ENCODE results near the gene STRIP2.
"Not testable (repeated sequence)": the region's sequence is repeated elsewhere in the genome, so short reads cannot be mapped to it uniquely, and the experiment has no call there.

The STRIP2 gene

DNA sequence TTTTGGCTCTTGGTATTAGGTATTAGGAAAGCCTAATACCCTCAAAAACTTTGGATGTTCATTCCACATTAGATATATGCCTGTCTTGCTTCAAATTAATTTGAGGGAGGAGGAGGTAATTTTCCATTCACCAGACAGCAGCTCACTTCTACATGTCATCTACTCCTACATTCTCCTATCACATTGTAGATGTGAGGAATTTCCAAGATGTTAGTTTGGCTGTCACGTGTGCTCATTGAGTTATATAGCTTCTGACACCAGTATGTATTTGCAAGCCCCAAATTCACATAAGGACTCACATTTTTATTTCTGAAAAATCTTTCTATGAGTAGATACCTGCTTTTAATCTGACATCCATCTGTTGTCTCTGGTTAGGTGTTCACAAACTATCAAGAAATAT, 45.6 kb downstream of the STRIP2 start:
- in situ Hi-C loops (cut with MboI; ENCODE audit: low pct_unique_long_range_greater_than_20kb, low sequenced_read_pairs) = no loop called here
- DNase-seq = no peak

GRCh38 chr7:129480674-129481363, 46.6 kb downstream of the STRIP2 start:
- no peak for DNase-seq
- in situ Hi-C loops (cut with MboI; ENCODE audit: low pct_unique_long_range_greater_than_20kb, low sequenced_read_pairs) = no loop called here

GRCh38 chr7:129481376-129481775, 47.1 kb downstream of the STRIP2 start:
- in situ Hi-C loops (cut with MboI; ENCODE audit: low pct_unique_long_range_greater_than_20kb, low sequenced_read_pairs); DNase-seq: not testable (repeated sequence)

- no peak for DNase-seq
- in situ Hi-C loops (cut with MboI; ENCODE audit: low pct_unique_long_range_greater_than_20kb, low sequenced_read_pairs) = no loop called here
Observed at GRCh38 chr7:129482781-129483180, 48.5 kb downstream of the STRIP2 start.

DNA sequence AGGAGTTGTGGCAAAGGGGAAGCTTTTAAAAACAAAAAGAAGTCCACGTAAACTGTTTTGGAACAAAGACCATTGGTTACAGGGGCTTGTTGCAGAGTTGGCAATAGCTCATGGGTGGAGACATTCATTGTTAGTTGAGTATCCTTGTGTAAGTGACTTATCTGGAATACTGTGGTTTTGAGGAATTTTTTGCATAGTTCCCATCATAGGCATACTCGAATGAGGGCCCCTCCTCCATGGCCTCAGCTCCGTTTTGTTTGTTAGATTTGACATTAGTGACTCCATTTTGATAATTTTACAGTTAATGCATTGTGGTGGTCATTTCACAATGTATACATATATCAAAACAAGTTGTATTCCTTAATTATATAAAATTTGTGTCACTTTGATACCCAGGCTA, 55.3 kb downstream of the STRIP2 start:
- in situ Hi-C loops (cut with MboI; ENCODE audit: low pct_unique_long_range_greater_than_20kb, low sequenced_read_pairs) = no loop called here
- DNase-seq = no peak

GRCh38 chr7:129492391-129492790, 58.2 kb downstream of the STRIP2 start:
- in situ Hi-C loops (cut with MboI; ENCODE audit: low pct_unique_long_range_greater_than_20kb, low sequenced_read_pairs) = no loop called here

DNA sequence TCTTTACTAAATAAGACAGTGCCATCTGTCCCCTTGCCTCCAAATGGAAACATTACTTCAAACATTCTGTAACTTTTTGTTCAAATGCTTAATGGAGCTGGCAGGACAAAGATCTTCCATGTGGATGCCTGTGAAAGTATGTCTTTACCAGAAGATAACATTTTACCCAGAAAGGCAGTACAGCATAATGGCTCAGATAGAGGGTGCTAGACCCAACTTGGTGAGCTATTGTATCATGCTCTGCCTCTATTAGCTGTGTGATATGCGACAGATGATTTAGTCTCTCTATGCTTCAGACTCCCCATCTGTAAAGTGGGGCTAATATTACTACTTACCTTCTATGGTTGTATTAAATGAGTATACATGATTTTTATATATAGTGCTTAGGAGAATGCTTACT, 59.3 kb downstream of the STRIP2 start:
- no peak for DNase-seq
- in situ Hi-C loops (cut with MboI; ENCODE audit: low pct_unique_long_range_greater_than_20kb, low sequenced_read_pairs) = no loop called here

More at GRCh38 chr7:129492391-129492790, 58.2 kb downstream of the STRIP2 start:
- no peak for DNase-seq

- in situ Hi-C loops (cut with MboI; ENCODE audit: low pct_unique_long_range_greater_than_20kb, low sequenced_read_pairs) = no loop called here
- DNase-seq = no peak
Observed at GRCh38 chr7:129494041-129494440, 59.8 kb downstream of the STRIP2 start.

DNA sequence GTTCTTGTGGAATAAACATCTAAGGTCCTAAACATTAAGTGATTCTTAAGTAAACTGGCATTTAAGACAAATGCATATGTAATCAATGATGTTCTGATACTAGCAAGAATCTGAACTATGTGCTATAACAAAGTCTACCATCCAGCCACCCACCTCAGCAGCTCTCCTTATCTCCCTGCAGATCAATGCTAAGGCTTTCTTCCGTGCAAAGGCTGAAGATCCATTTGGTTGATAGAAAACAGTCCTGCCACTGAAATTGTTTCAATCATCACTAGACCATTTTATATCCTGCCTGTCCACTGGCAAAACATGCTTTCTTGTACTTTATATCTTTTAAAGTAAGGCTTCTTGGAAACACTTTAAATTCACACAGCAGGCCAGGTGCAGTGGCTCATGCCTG, 61.8 kb downstream of the STRIP2 start:
- in situ Hi-C loops (cut with MboI; ENCODE audit: low pct_unique_long_range_greater_than_20kb, low sequenced_read_pairs) = no loop called here
- DNase-seq = peak; percentile 84

- in situ Hi-C loops (cut with MboI; ENCODE audit: low pct_unique_long_range_greater_than_20kb, low sequenced_read_pairs) = no loop called here
Observed at GRCh38 chr7:129496653-129497052, 62.4 kb downstream of the STRIP2 start.

GRCh38 chr7:129497156-129497555, 62.9 kb downstream of the STRIP2 start:
- DNase-seq = no peak
- in situ Hi-C loops (cut with MboI; ENCODE audit: low pct_unique_long_range_greater_than_20kb, low sequenced_read_pairs) = no loop called here

More at GRCh38 chr7:129496653-129497052, 62.4 kb downstream of the STRIP2 start:
- no peak for DNase-seq

DNA sequence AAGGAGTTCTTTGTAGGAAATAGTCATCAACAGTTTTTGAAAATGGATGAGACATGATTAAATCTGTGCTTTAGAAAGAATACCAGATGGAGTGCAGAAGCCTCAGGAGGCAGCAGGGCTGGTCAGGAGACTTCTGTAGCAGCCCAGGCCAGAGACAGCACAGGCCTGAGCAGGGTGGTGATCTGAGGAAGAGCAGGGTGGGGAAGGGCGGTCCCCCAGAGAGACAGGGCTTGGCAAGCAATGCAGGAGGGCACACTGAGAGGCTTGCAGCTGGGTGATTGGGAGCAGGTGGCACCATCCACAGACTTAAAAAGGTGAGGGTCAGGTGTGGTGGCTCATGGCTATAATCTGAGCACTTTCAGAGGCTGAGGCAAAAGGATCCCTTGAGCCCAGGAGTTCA, 63.8 kb downstream of the STRIP2 start:
- no peak for DNase-seq
- in situ Hi-C loops (cut with MboI; ENCODE audit: low pct_unique_long_range_greater_than_20kb, low sequenced_read_pairs) = no loop called here

- peak; percentile 19 for DNase-seq
- in situ Hi-C loops (cut with MboI; ENCODE audit: low pct_unique_long_range_greater_than_20kb, low sequenced_read_pairs) = no loop called here
Observed at GRCh38 chr7:129499999-129500398, 65.8 kb downstream of the STRIP2 start.

- in situ Hi-C loops (cut with MboI; ENCODE audit: low pct_unique_long_range_greater_than_20kb, low sequenced_read_pairs) = no loop called here
- peak; percentile 82 for DNase-seq
Observed at GRCh38 chr7:129501760-129502707, 67.8 kb downstream of the STRIP2 start, which contains the start of gene SMKR1. Gene SMKR1, plus strand, starts transcription at chr7:129502531. Its CDS starts 294 bp downstream, at chr7:129502825.

- peak; percentile 46 for DNase-seq
- in situ Hi-C loops (cut with MboI; ENCODE audit: low pct_unique_long_range_greater_than_20kb, low sequenced_read_pairs) = no loop called here
Observed at GRCh38 chr7:129502708-129503685, 68.8 kb downstream of the STRIP2 start.

GRCh38 chr7:129503725-129504124, 69.5 kb downstream of the STRIP2 start:
- no peak for DNase-seq
- in situ Hi-C loops (cut with MboI; ENCODE audit: low pct_unique_long_range_greater_than_20kb, low sequenced_read_pairs) = no loop called here

DNA sequence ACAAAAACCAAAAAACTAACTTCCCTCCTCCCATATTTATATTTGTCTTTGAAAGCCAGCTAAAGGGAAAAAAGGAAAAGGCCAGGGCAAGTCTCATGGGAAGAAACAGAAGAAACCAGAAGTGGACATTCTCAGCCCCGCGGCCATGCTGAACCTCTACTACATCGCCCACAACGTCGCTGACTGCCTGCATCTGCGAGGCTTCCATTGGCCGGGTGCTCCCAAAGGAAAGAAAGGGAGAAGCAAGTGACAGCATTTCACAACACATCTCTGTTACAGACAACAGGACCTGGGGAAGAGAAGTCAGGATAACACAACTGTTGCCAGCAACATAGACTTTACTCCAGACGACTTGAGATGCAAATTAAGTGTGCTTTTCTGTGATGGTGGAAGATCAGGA, 78.0 kb downstream of the STRIP2 start:
- no peak for DNase-seq
- in situ Hi-C loops (cut with MboI; ENCODE audit: low pct_unique_long_range_greater_than_20kb, low sequenced_read_pairs) = no loop called here

DNA sequence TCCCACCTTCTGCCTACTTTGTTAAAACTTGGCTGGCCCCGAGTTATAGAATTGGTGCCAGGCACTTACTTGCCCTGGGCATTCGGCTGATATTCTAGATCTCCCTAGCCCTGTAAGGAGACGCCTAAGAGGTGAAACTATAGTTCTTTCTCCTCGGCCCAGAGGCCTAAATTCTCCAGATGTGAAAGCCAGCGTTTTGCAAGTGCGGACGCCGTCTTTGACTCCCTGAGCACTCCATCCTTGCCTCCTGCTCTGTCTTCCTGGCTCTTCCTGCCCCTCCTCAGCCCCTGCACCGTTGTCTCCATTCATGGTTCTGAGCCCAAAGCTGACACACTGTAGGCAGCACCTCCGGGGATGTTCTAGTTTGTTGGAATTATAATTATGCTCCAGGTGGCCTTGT, 79.3 kb downstream of the STRIP2 start:
- in situ Hi-C loops (cut with MboI; ENCODE audit: low pct_unique_long_range_greater_than_20kb, low sequenced_read_pairs) = no loop called here
- no peak for DNase-seq

- no peak for DNase-seq
- in situ Hi-C loops (cut with MboI; ENCODE audit: low pct_unique_long_range_greater_than_20kb, low sequenced_read_pairs) = no loop called here
Observed at GRCh38 chr7:129514683-129515082, 80.5 kb downstream of the STRIP2 start.

All from KBM-7 (cell line).